Neural crest cell (in vitro differentiated cells): Measurements from ENCODE around the gene C16orf92. TPM values are rescaled to one million over a fixed set of nuclear protein-coding genes. Genes with fewer than 3 reads are reported as not detected.

Source experiments
- DNase-seq: peaks from one replicate; pipeline ENCODE4 v3.0.0; 2021; ENCODE audit warnings: low read depth, mixed read lengths, low spot score
- H3K27ac Mint-ChIP-seq: one replicate; pipeline ENCODE4 v1.8.0; 2021; ENCODE audit warnings: mild to moderate bottlenecking, mixed read lengths; ENCODE audit not compliant: unreplicated experiment
- H3K27me3 Mint-ChIP-seq: 2 replicates; pipeline ENCODE4 v1.8.0; 2021; ENCODE audit warnings: low read depth, mild to moderate bottlenecking, mixed read lengths
- H3K36me3 Mint-ChIP-seq: 2 replicates; pipeline ENCODE4 v1.8.0; 2021; ENCODE audit warnings: low read depth, mild to moderate bottlenecking, mixed read lengths
- H3K4me1 Mint-ChIP-seq: 2 replicates; pipeline ENCODE4 v1.8.0; 2021; ENCODE audit warnings: mixed read lengths
- H3K4me3 Mint-ChIP-seq: one replicate; pipeline ENCODE4 v1.8.0; 2021; ENCODE audit warnings: mild to moderate bottlenecking, mixed read lengths
- H3K9me3 Mint-ChIP-seq: 2 replicates; pipeline ENCODE4 v1.8.0; 2021; ENCODE audit warnings: mixed read lengths
- CTCF ChIP-seq: fragments of 200-600 bp; sonication (generic); conservative IDR thresholded peaks from 2 replicates; pipeline ENCODE4 v1.5.0; 2021; ENCODE audit warnings: antibody characterized with exemption, mild to moderate bottlenecking
- total RNA-seq: library from RNA; stranded (reverse); gene quantifications from 2 replicates; pipeline ENCODE4 v1.2.1, GENCODE V29; 2021

C16orf92 gene
- total RNA-seq, 1 donor from 2014 or later: not detected

- DNase-seq: no peak
- H3K9me3 Mint-ChIP-seq: no peaks in the 10 kb centered on the region
- no peaks in the 10 kb centered on the region for H3K27me3 Mint-ChIP-seq
- H3K27ac Mint-ChIP-seq: peak overlapping the region; percentile 95
- peaks cover 13% of the 10 kb centered on the region for H3K36me3 Mint-ChIP-seq
- H3K4me1 Mint-ChIP-seq: peaks cover 38% of the 10 kb centered on the region
- TF ChIP-seq CTCF: no peak
- H3K4me3 Mint-ChIP-seq: peak overlapping the region; percentile 98
Observed at GRCh38 chr16:30063893-30064728, 41.1 kb downstream of the C16orf92 start.

- no peaks in the 10 kb centered on the region for H3K27me3 Mint-ChIP-seq
- peaks cover 18% of the 10 kb centered on the region for H3K36me3 Mint-ChIP-seq
- no peak overlapping the region for H3K27ac Mint-ChIP-seq
- H3K4me1 Mint-ChIP-seq: peaks cover 43% of the 10 kb centered on the region
- H3K9me3 Mint-ChIP-seq: no peaks in the 10 kb centered on the region
- no peak for DNase-seq
- no peak for TF ChIP-seq CTCF
- H3K4me3 Mint-ChIP-seq: peak overlapping the region; percentile 98
Observed at GRCh38 chr16:30064729-30065101, 41.7 kb downstream of the C16orf92 start.

GRCh38 chr16:30065102-30065942 is 42.3 kb downstream of the C16orf92 start, which contains the start of gene ALDOA:
ALDOA (plus strand) TSS chr16:30065760; CDS start chr16:30066898, 1,138 bp downstream.
- H3K4me3 Mint-ChIP-seq: peak within 1 kb of the TSS; percentile 98
- H3K27me3 Mint-ChIP-seq: no peaks in the 10 kb centered on the region
- H3K27ac Mint-ChIP-seq: peak within 1 kb of the TSS; percentile 98
- H3K36me3 Mint-ChIP-seq: peaks cover 18% of the 10 kb centered on the region
- DNase-seq: peak; percentile 86
- peaks cover 43% of the 10 kb centered on the region for H3K4me1 Mint-ChIP-seq
- no peak for TF ChIP-seq CTCF
- H3K9me3 Mint-ChIP-seq: no peaks in the 10 kb centered on the region

DNA sequence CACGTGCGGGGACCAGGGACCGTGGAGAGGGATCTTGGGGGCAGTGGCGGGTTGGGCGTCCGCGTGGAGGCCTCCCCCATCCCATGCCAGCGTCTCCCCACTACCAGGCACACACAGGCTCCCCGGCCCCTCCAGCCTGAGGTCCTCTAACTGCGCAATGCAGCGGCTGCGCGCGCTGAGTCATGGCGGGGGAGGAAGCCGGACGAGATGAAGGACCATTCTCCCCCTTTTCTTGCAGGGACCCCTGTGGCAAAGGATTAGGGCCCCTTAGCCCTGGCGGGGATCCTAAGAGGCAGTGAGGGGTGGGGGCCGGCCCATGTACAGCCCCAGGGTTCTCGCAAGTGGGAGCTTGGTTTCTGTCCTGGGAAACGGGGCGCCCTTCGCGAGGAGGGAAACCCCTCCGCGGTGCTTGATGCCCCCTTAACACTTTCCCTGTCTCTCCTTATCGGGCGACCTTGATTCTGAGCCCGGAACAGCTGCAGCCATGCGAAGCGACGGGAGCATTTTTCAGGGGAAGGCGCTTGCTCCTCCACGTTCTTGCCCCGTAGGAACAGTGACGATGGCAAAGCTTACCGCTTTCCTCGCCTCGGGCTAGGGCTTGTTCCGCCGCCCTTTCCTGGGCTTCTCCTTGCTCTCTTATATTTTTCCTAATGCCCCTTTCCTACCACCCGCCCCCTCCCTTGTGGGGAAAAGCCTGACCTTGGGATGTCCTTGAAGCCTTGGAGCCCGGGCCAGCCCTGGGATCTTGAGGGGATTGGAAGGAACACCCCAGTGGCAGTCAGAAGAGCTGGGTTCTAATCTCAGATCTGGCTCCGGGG is 43.2 kb downstream of the C16orf92 start:
- H3K4me1 Mint-ChIP-seq: peaks cover 43% of the 10 kb centered on the region
- peak overlapping the region; percentile 98 for H3K4me3 Mint-ChIP-seq
- H3K9me3 Mint-ChIP-seq: no peaks in the 10 kb centered on the region
- peak overlapping the region; percentile 91 for H3K27ac Mint-ChIP-seq
- peaks cover 18% of the 10 kb centered on the region for H3K36me3 Mint-ChIP-seq
- H3K27me3 Mint-ChIP-seq: no peaks in the 10 kb centered on the region
- no peak for TF ChIP-seq CTCF
- no peak for DNase-seq
